Lower lobe of right lung (tissue), 2 donors: ENCODE data around the gene SRC. TPM values are rescaled to one million over a fixed set of nuclear protein-coding genes. Genes with fewer than 3 reads are reported as not detected.

Source experiments
- ATAC-seq, 2 donors: fragments of 200-7000 bp; cut with Tn5 transposase; one replicate each; pipeline ENCODE4 v1.9.1; 2020 to 2022; ENCODE audit warnings: mild to moderate bottlenecking in 2 of 2, moderate library complexity in 2 of 2
- DNase-seq: peaks from one replicate; pipeline ENCODE4 v3.0.0-alpha.2; 2020
- H3K27ac ChIP-seq: fragments of 200-600 bp; one replicate; pipeline ENCODE4 v1.8.0; 2022
- H3K27me3 ChIP-seq: fragments of 200-600 bp; one replicate; pipeline ENCODE4 v1.8.0; 2022; ENCODE audit warnings: low read depth
- H3K36me3 ChIP-seq: fragments of 200-600 bp; one replicate; pipeline ENCODE4 v1.8.0; 2022; ENCODE audit warnings: mild to moderate bottlenecking
- H3K4me1 ChIP-seq: fragments of 200-600 bp; one replicate; pipeline ENCODE4 v1.8.0; 2022
- H3K4me3 ChIP-seq: fragments of 200-600 bp; one replicate; pipeline ENCODE4 v1.8.0; 2022; ENCODE audit warnings: mild to moderate bottlenecking
- H3K9me3 ChIP-seq: fragments of 200-600 bp; one replicate; pipeline ENCODE4 v1.8.0; 2022
- CTCF ChIP-seq: fragments of 200-600 bp; IDR thresholded peaks from one replicate; pipeline ENCODE4 v1.8.0; 2022; ENCODE audit warnings: antibody characterized with exemption, mild to moderate bottlenecking
- intact Hi-C: fragments of 100-400 bp; cut with DNase I; formaldehyde crosslinking; loops from one replicate; pipeline ENCODE4 v1.11.0; 2022
- total RNA-seq: library from RNA; stranded (reverse); fragmentation: NEBNext Ultra II Directional; extraction: Animal tissue kit (Norgen Biotek cat#: 25700); gene quantifications from one replicate; pipeline ENCODE4 v1.2.1, GENCODE V29; 2021
- donor health status: DM: no; HTN: yes; CAD: no; lungs with severe emphysema.

SRC gene
- total RNA-seq, 1 donor from 2014 or later: 72.7 TPM

GRCh38 chr20:37353285-37353849 is 7.4 kb downstream of the SRC start:
- H3K27ac ChIP-seq: no peak overlapping the region
- no peak for TF ChIP-seq CTCF
- no peak for DNase-seq

GRCh38 chr20:37354210-37355195 is 8.6 kb downstream of the SRC start:
- Histone ChIP-seq H3K4me3 (no peak overlapping the region), H3K27me3 (no peaks in the 10 kb centered on the region), H3K27ac (no peak overlapping the region), H3K36me3 (peaks cover 11% of the 10 kb centered on the region), H3K9me3 (no peaks in the 10 kb centered on the region), H3K4me1 (peaks cover 47% of the 10 kb centered on the region)
- TF ChIP-seq CTCF: no peak
- DNase-seq: no peak
- no peak for ATAC-seq
- intact Hi-C loops: no loop called here

More at GRCh38 chr20:37353285-37353849, 7.4 kb downstream of the SRC start:
- Histone ChIP-seq H3K27me3 (no peaks in the 10 kb centered on the region), H3K4me3 (no peak overlapping the region), H3K9me3 (no peaks in the 10 kb centered on the region), H3K36me3 (peaks cover 11% of the 10 kb centered on the region), H3K4me1 (peaks cover 49% of the 10 kb centered on the region)
- ATAC-seq: no peak
- intact Hi-C loops: no loop called here

GRCh38 chr20:37355252-37356180 is 9.6 kb downstream of the SRC start:
- H3K4me1 ChIP-seq: peaks cover 38% of the 10 kb centered on the region

GRCh38 chr20:37356387-37356786 is 10.4 kb downstream of the SRC start:
- no peaks in the 10 kb centered on the region for H3K27me3 ChIP-seq
- peak; percentile 85 for DNase-seq
- ATAC-seq: peak; percentile 42 to 53
- H3K27ac ChIP-seq: peak overlapping the region; percentile 24
- intact Hi-C loops: no loop called here
- H3K4me1 ChIP-seq: peaks cover 38% of the 10 kb centered on the region
- peaks cover 11% of the 10 kb centered on the region for H3K36me3 ChIP-seq
- H3K4me3 ChIP-seq: no peak overlapping the region
- TF ChIP-seq CTCF: no peak
- H3K9me3 ChIP-seq: no peaks in the 10 kb centered on the region

More at GRCh38 chr20:37355252-37356180, 9.6 kb downstream of the SRC start:
- no peak overlapping the region for H3K4me3 ChIP-seq
- no peaks in the 10 kb centered on the region for H3K27me3 ChIP-seq
- H3K27ac ChIP-seq: no peak overlapping the region
- intact Hi-C loops: no loop called here
- ATAC-seq: no peak
- H3K36me3 ChIP-seq: peaks cover 11% of the 10 kb centered on the region
- no peak for TF ChIP-seq CTCF
- H3K9me3 ChIP-seq: no peaks in the 10 kb centered on the region
- DNase-seq: no peak

GRCh38 chr20:37356961-37357371 is 11.0 kb downstream of the SRC start:
- peaks cover 38% of the 10 kb centered on the region for H3K4me1 ChIP-seq
- H3K27me3 ChIP-seq: no peaks in the 10 kb centered on the region
- no peak for TF ChIP-seq CTCF
- DNase-seq (no peak), ATAC-seq (peak; percentile 4 to 32)
- H3K36me3 ChIP-seq: peaks cover 11% of the 10 kb centered on the region
- H3K4me3 ChIP-seq: no peak overlapping the region
- intact Hi-C loops: no loop called here
- H3K9me3 ChIP-seq: no peaks in the 10 kb centered on the region
- H3K27ac ChIP-seq: no peak overlapping the region
